Right lobe of liver (tissue), 6 donors: ENCODE measurements around the gene CEACAM7. TPM values are rescaled to one million over a fixed set of nuclear protein-coding genes. Genes with fewer than 3 reads are reported as not detected.
"Not testable (repeated sequence)": the region's sequence is repeated elsewhere in the genome, so short reads cannot be mapped to it uniquely, and the experiment has no call there.

Source experiments
- ATAC-seq, 4 donors: fragments of 200-7000 bp; cut with Tn5 transposase; one replicate each; pipeline ENCODE4 v1.9.1; 2020; ENCODE audit warnings: mild to moderate bottlenecking in 4 of 4, moderate library complexity in 4 of 4
- DNase-seq, 3 donors: peaks; one replicate each; pipeline ENCODE4 v3.0.0-alpha.2; 2020
- H3K27ac ChIP-seq, 3 donors: fragments of 200-600 bp; one replicate each; pipeline ENCODE4 v1.8.0; 2022
- H3K27me3 ChIP-seq, 2 donors: fragments of 200-600 bp; one replicate each; pipeline ENCODE4 v1.8.0; 2022
- H3K36me3 ChIP-seq, 4 donors: fragments of 200-600 bp; sonication (generic) in 1 of 4; one replicate each; pipeline versions ENCODE4 v1.5.1 to v1.8.0; 2017 to 2022; ENCODE audit warnings: control low read depth in 1 of 4
- H3K4me1 ChIP-seq, 4 donors: fragments of 200-600 bp; sonication (generic) in 1 of 4; one replicate each; pipeline versions ENCODE4 v1.5.1 to v1.8.0; 2017 to 2022; ENCODE audit warnings: control low read depth in 1 of 4
- H3K4me3 ChIP-seq, 3 donors: fragments of 200-600 bp; one replicate each; pipeline ENCODE4 v1.8.0; 2022
- H3K9me3 ChIP-seq, 4 donors: fragments of 200-600 bp; sonication (generic) in 1 of 4; one replicate each; pipeline versions ENCODE4 v1.5.1 to v1.8.0; 2017 to 2022; ENCODE audit warnings: control low read depth in 1 of 4
- POLR2A ChIP-seq: fragments of 450-650 bp; IDR thresholded peaks from one replicate; pipeline ENCODE4 v1.6.1; 2017; ENCODE audit warnings: antibody characterized with exemption, mild to moderate bottlenecking
- WGBS: methylation state at CpG from one replicate; pipeline ENCODE4 v1.1.6; 2018; ENCODE audit warnings: low coverage, low lambda C conversion rate; ENCODE audit not compliant: insufficient coverage; ENCODE audit errors: missing lambda C conversion rate; 5-methylcytosine and 5-hydroxymethylcytosine counted together
- intact Hi-C, 2 donors: fragments of 100-400 bp; cut with DNase I; formaldehyde crosslinking; loops; one replicate each; pipeline versions ENCODE4 v1.11.2 to v1.14.1; 2022
- total RNA-seq, 6 experiments: library from RNA; depleted of rRNA in 2 of 6; stranded (reverse); fragments of >200 nt in 2 of 6; fragmentation: NEBNext Ultra II Directional in 3 of 6; extraction: Animal tissue kit (Norgen Biotek cat#: 25700) in 3 of 6; gene quantifications; one replicate each; pipeline versions ENCODE4 v1.1.0 to v1.2.4, GENCODE V29; 2016 to 2023
- TF ChIP-seq, protein P1 (sequence below), 4 donors: fragments of 200-600 bp in 3 of 4; fragments of 450-650 bp in 1 of 4; IDR thresholded peaks; one replicate each; pipeline versions ENCODE4 v1.5.1 to v1.8.0; 2016 to 2022; ENCODE audit warnings: antibody characterized with exemption in 4 of 4, mild to moderate bottlenecking in 2 of 4
- donor health status: DM: no; HTN: yes; CAD: no.
- donor health status: DM: no; HTN: no; CAD: no.
- donor health status: DM: no; HTN: no; CAD: no.
- donor health status: DM: no; HTN: yes; CAD: no.
- donor health status: DM: no; HTN: yes; CAD: no.

The CEACAM7 gene
- total RNA-seq, 6 experiments from 2014 or later: not detected

DNA sequence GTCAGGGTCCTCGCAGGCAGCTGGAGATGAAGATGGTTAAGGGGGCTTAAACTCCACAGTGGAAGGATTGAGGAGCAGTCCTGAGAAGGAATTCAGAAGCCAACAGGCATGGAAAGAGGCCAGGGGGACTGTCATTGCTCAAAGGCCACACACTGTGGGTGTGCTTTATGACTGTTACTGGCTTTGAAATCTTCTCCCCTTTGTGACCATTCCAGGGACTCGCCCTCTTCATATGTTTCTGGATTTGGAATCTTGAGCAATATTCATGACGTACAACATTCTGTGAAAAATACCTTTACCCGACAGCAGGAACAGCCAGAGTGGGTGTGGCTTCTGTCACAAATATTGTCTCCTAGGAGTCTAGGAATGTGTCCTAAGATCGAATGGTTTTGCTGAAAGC lies 16.6 kb downstream of the CEACAM7 start:
- TF ChIP-seq POLR2A: no peak
- TF ChIP-seq, protein P1, sequence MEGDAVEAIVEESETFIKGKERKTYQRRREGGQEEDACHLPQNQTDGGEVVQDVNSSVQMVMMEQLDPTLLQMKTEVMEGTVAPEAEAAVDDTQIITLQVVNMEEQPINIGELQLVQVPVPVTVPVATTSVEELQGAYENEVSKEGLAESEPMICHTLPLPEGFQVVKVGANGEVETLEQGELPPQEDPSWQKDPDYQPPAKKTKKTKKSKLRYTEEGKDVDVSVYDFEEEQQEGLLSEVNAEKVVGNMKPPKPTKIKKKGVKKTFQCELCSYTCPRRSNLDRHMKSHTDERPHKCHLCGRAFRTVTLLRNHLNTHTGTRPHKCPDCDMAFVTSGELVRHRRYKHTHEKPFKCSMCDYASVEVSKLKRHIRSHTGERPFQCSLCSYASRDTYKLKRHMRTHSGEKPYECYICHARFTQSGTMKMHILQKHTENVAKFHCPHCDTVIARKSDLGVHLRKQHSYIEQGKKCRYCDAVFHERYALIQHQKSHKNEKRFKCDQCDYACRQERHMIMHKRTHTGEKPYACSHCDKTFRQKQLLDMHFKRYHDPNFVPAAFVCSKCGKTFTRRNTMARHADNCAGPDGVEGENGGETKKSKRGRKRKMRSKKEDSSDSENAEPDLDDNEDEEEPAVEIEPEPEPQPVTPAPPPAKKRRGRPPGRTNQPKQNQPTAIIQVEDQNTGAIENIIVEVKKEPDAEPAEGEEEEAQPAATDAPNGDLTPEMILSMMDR (IDR thresholded peaks at IDR 0.05): no peak
- Histone ChIP-seq H3K27me3 (peaks cover 0 to 3% of the 10 kb centered on the region in 2 donors), H3K4me1 (no peaks in the 10 kb centered on the region), H3K36me3 (no peaks in the 10 kb centered on the region), H3K27ac (no peak overlapping the region), H3K9me3 (no peaks in the 10 kb centered on the region), H3K4me3 (no peak overlapping the region)
- intact Hi-C loops: no loop called here
- ATAC-seq (no peak), DNase-seq (no peak)
- 47% methylated on average over 5 of the region's 5 CpGs for WGBS

DNA sequence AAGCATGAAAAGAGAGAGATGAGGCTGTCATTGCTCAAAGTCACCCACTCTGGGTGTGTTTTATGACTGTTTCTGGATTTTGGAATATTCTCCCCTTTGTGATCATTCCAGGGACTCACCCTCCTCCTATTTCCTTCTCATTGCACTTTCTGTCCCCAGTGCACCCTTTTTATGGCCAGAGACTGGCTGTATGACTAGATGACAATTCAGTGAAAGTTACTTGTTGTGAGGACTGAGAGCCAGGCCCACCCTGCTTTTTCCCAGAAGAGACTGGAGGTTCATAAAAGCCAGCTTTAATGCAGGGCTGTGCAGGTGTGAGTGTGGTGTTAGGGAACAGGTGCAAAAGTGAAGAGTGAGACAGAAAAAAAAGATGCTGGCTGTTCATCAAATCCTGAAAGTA lies 17.3 kb downstream of the CEACAM7 start:
- H3K27me3 ChIP-seq: peaks cover 0 to 3% of the 10 kb centered on the region in 2 donors
- DNase-seq (no peak), ATAC-seq (no peak)
- intact Hi-C loops: no loop called here
- no peak overlapping the region for H3K27ac ChIP-seq
- H3K9me3 ChIP-seq: no peaks in the 10 kb centered on the region
- H3K4me3 ChIP-seq: no peak overlapping the region
- TF ChIP-seq, protein P1 (IDR thresholded peaks at IDR 0.05): no peak
- TF ChIP-seq POLR2A: no peak
- no peaks in the 10 kb centered on the region for H3K4me1 ChIP-seq
- no peaks in the 10 kb centered on the region for H3K36me3 ChIP-seq

DNA sequence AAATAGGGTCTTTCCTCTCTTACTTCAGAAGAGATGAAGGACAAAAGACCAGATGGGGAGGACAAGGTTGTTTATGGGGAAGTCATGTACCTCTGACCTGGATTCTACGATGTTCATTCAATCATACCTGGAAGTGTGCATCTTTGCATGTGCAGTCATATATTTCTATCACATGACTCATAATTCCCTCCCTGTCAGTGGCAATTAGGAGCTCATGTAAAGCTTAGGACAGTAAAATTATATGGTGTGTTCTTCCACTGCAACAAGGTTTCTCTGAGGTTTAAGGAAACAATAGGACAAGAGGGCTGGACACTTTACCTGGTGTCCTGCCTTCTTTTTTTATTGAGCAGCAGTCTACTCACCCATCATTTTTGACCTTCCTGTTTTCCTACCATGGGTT lies 19.8 kb downstream of the CEACAM7 start:
- TF ChIP-seq, protein P1 (IDR thresholded peaks at IDR 0.05): no peak
- TF ChIP-seq POLR2A: no peak
- Histone ChIP-seq H3K27me3 (peaks cover 0 to 3% of the 10 kb centered on the region in 2 donors), H3K4me1 (no peaks in the 10 kb centered on the region), H3K27ac (no peak overlapping the region), H3K36me3 (no peaks in the 10 kb centered on the region), H3K9me3 (no peaks in the 10 kb centered on the region), H3K4me3 (no peak overlapping the region)
- ATAC-seq (no peak), DNase-seq (no peak)
- intact Hi-C loops: no loop called here
- 47% methylated on average over 1 of the region's 1 CpG for WGBS

DNA sequence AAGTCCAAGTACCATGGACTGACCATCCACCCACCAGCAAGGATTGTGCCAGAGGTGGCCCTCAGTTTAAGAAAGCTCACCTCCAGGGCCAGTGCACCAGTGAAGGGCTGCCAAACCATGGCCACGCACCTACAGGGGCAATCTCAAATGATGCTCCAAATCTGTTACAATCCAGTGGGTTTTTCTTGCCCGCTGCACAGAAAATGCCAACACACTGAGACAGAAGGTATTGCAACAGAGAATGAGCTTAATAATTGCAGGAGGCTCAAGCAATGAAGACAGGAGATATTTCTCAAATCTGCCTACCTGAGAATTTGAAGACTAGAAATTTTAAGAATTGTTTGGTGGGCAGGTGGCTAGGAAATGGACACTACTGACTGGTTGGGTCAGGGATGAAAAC lies 22.0 kb downstream of the CEACAM7 start:
- Histone ChIP-seq H3K9me3 (no peaks in the 10 kb centered on the region), H3K27ac (no peak overlapping the region), H3K4me3 (no peak overlapping the region), H3K27me3 (peaks cover 0 to 3% of the 10 kb centered on the region in 2 donors), H3K36me3 (no peaks in the 10 kb centered on the region), H3K4me1 (no peaks in the 10 kb centered on the region)
- no peak for DNase-seq
- ATAC-seq: no peak
- WGBS: 46% methylated on average over 2 of the region's 2 CpGs
- no peak for TF ChIP-seq POLR2A
- TF ChIP-seq, protein P1 (IDR thresholded peaks at IDR 0.05): no peak
- intact Hi-C loops: no loop called here

DNA sequence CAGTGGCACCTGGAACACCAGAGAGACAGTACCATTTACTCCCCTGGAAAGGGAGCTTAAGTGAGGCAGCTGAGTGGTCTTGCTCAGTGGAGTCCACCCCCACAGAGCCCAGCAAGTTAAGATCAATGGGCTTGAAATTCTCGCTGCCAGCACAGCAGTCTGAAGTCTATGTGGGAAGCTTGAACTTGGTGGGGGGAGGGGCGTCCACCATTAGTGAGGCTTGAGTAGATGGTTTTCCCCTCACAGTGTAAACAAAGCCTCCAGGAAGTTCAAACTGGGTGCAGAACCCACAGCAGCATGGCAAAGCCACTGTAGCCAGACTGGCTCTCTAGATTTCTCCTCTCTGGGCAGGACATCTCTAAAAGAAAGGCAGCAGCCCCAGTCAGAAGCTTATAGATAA lies 30.9 kb downstream of the CEACAM7 start:
- DNase-seq (no peak), ATAC-seq (no peak)
- no CpG with 5 or more reads among the region's 2 CpGs for WGBS
- no peaks in the 10 kb centered on the region for H3K27me3 ChIP-seq
- H3K36me3 ChIP-seq: no peaks in the 10 kb centered on the region
- no peaks in the 10 kb centered on the region for H3K4me1 ChIP-seq
- TF ChIP-seq, protein P1 (IDR thresholded peaks at IDR 0.05): no peak
- TF ChIP-seq POLR2A: no peak
- no peak overlapping the region for H3K4me3 ChIP-seq
- intact Hi-C loops: no loop called here
- no peaks in the 10 kb centered on the region for H3K9me3 ChIP-seq
- no peak overlapping the region for H3K27ac ChIP-seq

DNA sequence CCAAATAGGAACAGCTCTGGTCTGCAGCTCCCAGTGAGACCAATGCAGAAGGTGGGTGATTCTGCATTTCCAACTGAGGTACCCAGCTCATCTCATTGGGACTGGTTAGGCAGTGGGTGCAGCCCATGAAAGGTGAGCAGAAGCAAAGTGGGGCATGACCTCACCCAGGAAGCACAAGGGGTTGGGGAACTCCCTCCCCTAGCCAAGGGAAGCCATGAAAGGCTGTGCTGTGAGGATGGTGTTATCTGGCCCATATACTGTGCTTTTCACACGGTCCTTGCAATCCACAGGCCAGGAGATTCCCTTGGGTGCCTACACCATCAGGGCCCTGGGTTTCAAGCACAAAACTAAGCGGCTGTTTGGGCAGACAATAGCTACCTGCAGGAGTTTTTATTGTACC lies 31.3 kb downstream of the CEACAM7 start:
- intact Hi-C loops, ATAC-seq, H3K9me3 ChIP-seq, H3K27me3 ChIP-seq, H3K36me3 ChIP-seq, DNase-seq, H3K4me1 ChIP-seq, H3K4me3 ChIP-seq, H3K27ac ChIP-seq: not testable (repeated sequence)
- no CpG with 5 or more reads among the region's 2 CpGs for WGBS
